HG02759 (cell line): ENCODE measurements around the gene LAMA5.

Experiments
- ATAC-seq: cut with Tn5 transposase; IDR thresholded peaks from one replicate; pipeline ENCODE4 v1.9.1; 2021; ENCODE audit warnings: mild to moderate bottlenecking, moderate library complexity; ENCODE audit not compliant: unreplicated experiment

Gene LAMA5

GRCh38 chr20:62318400-62319345 is 48.4 kb downstream of the LAMA5 start:
- ATAC-seq: no peak

GRCh38 chr20:62317167-62317655 is 49.9 kb downstream of the LAMA5 start:
- ATAC-seq: no peak

- no peak for ATAC-seq
These were observed 50.6 kb downstream of the LAMA5 start for GRCh38 chr20:62316331-62317166.

GRCh38 chr20:62315773-62316172 is 51.3 kb downstream of the LAMA5 start:
- ATAC-seq: no peak

GRCh38 chr20:62314711-62315302 is 52.3 kb downstream of the LAMA5 start:
- no peak for ATAC-seq

GRCh38 chr20:62314339-62314638 is 52.8 kb downstream of the LAMA5 start:
- no peak for ATAC-seq

- no peak for ATAC-seq
These were observed 53.4 kb downstream of the LAMA5 start for GRCh38 chr20:62313460-62314338.

- ATAC-seq: no peak
These were observed 54.1 kb downstream of the LAMA5 start for GRCh38 chr20:62313021-62313420.

- no peak for ATAC-seq
These were observed 54.5 kb downstream of the LAMA5 start for GRCh38 chr20:62312662-62312977.

GRCh38 chr20:62311832-62312661 is 55.1 kb downstream of the LAMA5 start:
- no peak for ATAC-seq

- ATAC-seq: no peak
These were observed 56.0 kb downstream of the LAMA5 start for GRCh38 chr20:62311150-62311549.

GRCh38 chr20:62310757-62311121 is 56.4 kb downstream of the LAMA5 start:
- no peak for ATAC-seq

- no peak for ATAC-seq
These were observed 57.0 kb downstream of the LAMA5 start for GRCh38 chr20:62309947-62310756.

- ATAC-seq: no peak
These were observed 57.7 kb downstream of the LAMA5 start for GRCh38 chr20:62309198-62309944.

GRCh38 chr20:62308102-62308822 is 58.9 kb downstream of the LAMA5 start:
- no peak for ATAC-seq

- ATAC-seq: no peak
These were observed 59.6 kb downstream of the LAMA5 start for GRCh38 chr20:62307226-62308101.
